Measurements from ENCODE around the gene SLC39A5. TPM values are rescaled to one million over a fixed set of nuclear protein-coding genes. Genes with fewer than 3 reads are reported as not detected.

The SLC39A5 gene
- total RNA-seq, 1 experiment from 2014 or later: not detected

DNA sequence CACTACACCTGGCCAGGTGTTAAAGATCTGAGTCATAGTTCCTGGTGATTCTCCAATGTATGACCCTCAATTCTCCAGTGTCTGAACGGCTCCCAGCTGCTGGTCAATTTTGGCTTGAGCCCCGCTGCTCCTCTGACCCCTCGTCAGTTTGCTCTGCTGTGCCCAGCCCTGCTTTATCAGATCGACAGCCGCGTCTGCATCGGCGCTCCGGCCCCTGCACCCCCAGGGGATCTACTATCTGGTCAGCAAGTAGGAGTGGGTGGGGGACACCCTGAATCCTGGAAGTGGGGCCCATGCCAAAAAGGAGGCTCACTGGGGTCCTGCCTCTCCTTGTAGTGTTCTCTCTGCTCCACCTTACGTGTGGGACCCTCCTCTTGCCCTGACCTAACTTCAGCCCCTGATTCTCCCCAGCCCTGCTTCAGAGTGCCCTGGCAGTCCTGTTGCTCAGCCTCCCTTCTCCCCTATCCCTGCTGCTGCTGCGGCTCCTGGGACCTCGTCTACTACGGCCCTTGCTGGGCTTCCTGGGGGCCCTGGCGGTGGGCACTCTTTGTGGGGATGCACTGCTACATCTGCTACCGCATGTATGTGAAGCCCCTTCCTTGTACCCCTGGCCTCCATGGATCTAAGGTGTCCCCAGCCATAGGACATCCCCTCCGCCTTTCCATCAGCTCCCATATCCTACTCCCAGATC is 5.0 kb downstream of the SLC39A5 start:
- H3K9ac ChIP-seq (ENCODE audit: extremely low read depth, insufficient read length, low read length): no peak overlapping the region
- peak overlapping the region; percentile 34 to 74 (median 59); a peak in 3 of 7 replicates for H3K27ac Mint-ChIP-seq
- H3K4me2 ChIP-seq (ENCODE audit: insufficient read depth, insufficient read length, low read length): no peak overlapping the region
- no peak overlapping the region for H3K14ac ChIP-seq (ENCODE audit: insufficient read depth, low read length)
- H3K23me2 ChIP-seq (ENCODE audit: insufficient read length, low read depth, low read length, poor library complexity, severe bottlenecking): no peaks in the 10 kb centered on the region
- H4K8ac ChIP-seq (replicated peaks; ENCODE audit: insufficient read length, low read depth, low read length): no peak overlapping the region
- H2BK120ac ChIP-seq (ENCODE audit: low read depth, low read length, poor library complexity, severe bottlenecking): no peak overlapping the region
- H3K9me3 ChIP-seq (ENCODE audit: control insufficient read depth, low read depth, low read length): no peaks in the 10 kb centered on the region
- H2BK20ac ChIP-seq (ENCODE audit: low read depth, low read length, poor library complexity, severe bottlenecking): no peak overlapping the region
- H2BK12ac ChIP-seq (ENCODE audit: insufficient read length, low read depth, low read length): no peak overlapping the region
- H3K4me1 ChIP-seq (ENCODE audit: insufficient read depth, low read length): no peaks in the 10 kb centered on the region
- no peak overlapping the region for H2AFZ ChIP-seq (ENCODE audit: low read length)
- H2BK5ac ChIP-seq (ENCODE audit: insufficient read length, low read length): no peak overlapping the region
- H3K9me3 Mint-ChIP-seq: no peaks in the 10 kb centered on the region
- no peak overlapping the region for H4K5ac ChIP-seq (ENCODE audit: insufficient read length, low read depth, low read length)
- no peak overlapping the region for H3T11ph ChIP-seq (ENCODE audit: low read length)
- H3K27me3 ChIP-seq (ENCODE audit: insufficient read depth, low read length): no peaks in the 10 kb centered on the region
- peaks cover 3 to 11% (median 9%) of the 10 kb centered on the region in 3 experiments; a peak in 5 of 7 replicates for H3K36me3 Mint-ChIP-seq (ENCODE audit: insufficient read depth in 1 of 3, low read depth in 3 of 3)
- no peak overlapping the region for H3K4me3 Mint-ChIP-seq
- H3K27me3 Mint-ChIP-seq (ENCODE audit: low read depth): peaks cover 13% of the 10 kb centered on the region
- no peaks in the 10 kb centered on the region for H3K79me1 ChIP-seq (ENCODE audit: insufficient read depth, low read depth, low read length, poor library complexity, severe bottlenecking)
- H3K56ac ChIP-seq (ENCODE audit: insufficient read length, low read depth, low read length): no peak overlapping the region
- no peak overlapping the region for H2AK5ac ChIP-seq (ENCODE audit: insufficient read length, low read length)
- H3K18ac ChIP-seq (ENCODE audit: insufficient read length, low read depth, low read length): no peak overlapping the region
- no peak for DNase-seq
- peaks cover 11 to 21% of the 10 kb centered on the region in 2 experiments; a peak in 3 of 4 replicates for H3K4me1 Mint-ChIP-seq
- no peak overlapping the region for H3K4ac ChIP-seq (ENCODE audit: low read depth, low read length)
- no peak overlapping the region for H3K23ac ChIP-seq (ENCODE audit: insufficient read length, low read depth, low read length)
- H4K20me1 ChIP-seq (ENCODE audit: control insufficient read depth, insufficient read depth, insufficient read length): no peaks in the 10 kb centered on the region
- TF ChIP-seq, protein P1, sequence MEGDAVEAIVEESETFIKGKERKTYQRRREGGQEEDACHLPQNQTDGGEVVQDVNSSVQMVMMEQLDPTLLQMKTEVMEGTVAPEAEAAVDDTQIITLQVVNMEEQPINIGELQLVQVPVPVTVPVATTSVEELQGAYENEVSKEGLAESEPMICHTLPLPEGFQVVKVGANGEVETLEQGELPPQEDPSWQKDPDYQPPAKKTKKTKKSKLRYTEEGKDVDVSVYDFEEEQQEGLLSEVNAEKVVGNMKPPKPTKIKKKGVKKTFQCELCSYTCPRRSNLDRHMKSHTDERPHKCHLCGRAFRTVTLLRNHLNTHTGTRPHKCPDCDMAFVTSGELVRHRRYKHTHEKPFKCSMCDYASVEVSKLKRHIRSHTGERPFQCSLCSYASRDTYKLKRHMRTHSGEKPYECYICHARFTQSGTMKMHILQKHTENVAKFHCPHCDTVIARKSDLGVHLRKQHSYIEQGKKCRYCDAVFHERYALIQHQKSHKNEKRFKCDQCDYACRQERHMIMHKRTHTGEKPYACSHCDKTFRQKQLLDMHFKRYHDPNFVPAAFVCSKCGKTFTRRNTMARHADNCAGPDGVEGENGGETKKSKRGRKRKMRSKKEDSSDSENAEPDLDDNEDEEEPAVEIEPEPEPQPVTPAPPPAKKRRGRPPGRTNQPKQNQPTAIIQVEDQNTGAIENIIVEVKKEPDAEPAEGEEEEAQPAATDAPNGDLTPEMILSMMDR (conservative IDR thresholded peaks at IDR 0.05): no peak
- no peak overlapping the region for H3K27ac ChIP-seq (ENCODE audit: insufficient read length, low read depth, low read length)
- H3K79me2 ChIP-seq (ENCODE audit: insufficient read depth, low read length): no peaks in the 10 kb centered on the region
- H4K91ac ChIP-seq (ENCODE audit: insufficient read length, low read depth, low read length): no peak overlapping the region
- no CpG with 5 or more reads among the region's 16 CpGs for WGBS (ENCODE audit: extremely low coverage, insufficient read length, low lambda C conversion rate)
- H2BK15ac ChIP-seq (ENCODE audit: low read depth, low read length): no peak overlapping the region

Data from H9 (cell line).